NCI-H2196 treated with DMSO at 0.1 percent for 48 hours (cell line): ENCODE results near the gene DBP.
"Not testable (repeated sequence)": the region's sequence is repeated elsewhere in the genome, so short reads cannot be mapped to it uniquely, and the experiment has no call there.

Source experiments
- DNase-seq: peaks from one replicate; lab custom pipeline; 2025; ENCODE audit not compliant: unreplicated experiment; lab: John Stamatoyannopoulos, UW

The DBP gene

GRCh38 chr19:48641850-48642249 lies 4.7 kb upstream of the DBP start:
- no peak for DNase-seq

DNA sequence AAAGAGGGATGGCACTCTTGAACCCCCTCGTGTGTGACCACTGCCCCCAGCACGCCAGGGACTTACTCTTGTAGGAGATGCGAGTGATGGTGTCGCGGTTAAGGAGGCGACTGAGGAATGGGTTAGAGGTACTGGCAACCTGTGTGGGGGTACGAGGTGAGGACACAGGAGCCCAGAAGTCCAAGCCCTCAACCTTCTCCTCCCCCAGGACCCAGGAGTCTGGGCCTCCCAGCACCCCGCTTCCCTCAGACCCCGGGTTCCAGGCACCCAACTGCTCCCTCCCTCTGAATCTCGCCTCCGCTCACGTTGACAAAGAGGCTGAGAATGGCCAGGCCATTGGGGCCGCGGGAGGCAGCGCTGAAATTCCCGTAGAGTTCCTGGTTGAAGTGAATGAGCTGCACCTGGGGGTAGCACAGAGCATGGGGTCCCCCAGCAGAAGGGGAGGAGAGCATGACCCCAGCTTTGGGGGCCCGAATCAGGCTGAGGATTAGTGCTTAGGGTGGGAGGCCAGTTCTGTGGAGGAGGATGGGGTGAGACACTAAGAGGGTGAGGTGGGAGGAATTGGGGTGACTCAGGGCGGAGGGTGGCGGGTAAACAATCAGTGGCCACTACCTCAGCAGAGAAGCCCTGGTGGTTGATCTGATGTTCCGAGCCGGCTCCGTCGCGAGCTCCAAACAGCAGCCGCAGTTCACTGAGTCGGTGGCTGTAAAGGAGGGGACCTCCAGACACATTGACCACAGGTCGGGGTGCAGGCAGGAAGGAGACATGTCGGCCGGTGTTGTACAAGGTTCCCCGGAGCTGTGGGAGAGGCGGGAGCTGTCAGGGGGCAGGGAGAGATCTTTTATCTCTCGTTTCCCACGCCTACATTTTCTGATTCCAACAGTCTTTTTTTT lies 2.5 kb upstream of the DBP start:
- DNase-seq: no peak

DNA sequence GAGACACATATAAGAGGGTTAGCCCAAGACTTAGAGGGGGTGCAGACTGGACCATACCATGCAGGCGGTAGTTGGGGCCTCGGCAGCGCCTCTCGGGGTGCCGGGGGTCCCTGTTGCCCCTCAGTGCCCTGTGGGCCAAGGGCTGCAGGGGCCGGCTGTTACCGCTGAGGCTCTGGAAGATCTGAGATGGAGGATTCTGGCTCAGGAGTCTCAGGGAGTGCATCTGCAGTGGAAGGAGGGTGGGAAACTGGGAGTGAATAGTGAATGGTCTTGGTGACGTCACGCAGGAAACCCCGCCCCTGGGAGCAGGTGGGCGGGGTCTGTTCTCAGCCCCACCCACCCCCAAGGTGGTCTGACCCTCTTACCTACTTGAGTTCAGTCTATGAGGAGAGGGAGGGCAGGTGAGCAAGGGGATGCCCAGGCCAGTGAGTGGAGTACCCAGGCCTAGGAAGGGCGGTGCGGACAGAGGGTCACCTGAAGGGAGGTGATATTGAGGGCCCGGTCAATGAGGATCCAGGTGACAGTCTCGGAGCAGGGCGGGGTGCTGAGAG lies 1.7 kb upstream of the DBP start:
- DNase-seq: no peak

DNA sequence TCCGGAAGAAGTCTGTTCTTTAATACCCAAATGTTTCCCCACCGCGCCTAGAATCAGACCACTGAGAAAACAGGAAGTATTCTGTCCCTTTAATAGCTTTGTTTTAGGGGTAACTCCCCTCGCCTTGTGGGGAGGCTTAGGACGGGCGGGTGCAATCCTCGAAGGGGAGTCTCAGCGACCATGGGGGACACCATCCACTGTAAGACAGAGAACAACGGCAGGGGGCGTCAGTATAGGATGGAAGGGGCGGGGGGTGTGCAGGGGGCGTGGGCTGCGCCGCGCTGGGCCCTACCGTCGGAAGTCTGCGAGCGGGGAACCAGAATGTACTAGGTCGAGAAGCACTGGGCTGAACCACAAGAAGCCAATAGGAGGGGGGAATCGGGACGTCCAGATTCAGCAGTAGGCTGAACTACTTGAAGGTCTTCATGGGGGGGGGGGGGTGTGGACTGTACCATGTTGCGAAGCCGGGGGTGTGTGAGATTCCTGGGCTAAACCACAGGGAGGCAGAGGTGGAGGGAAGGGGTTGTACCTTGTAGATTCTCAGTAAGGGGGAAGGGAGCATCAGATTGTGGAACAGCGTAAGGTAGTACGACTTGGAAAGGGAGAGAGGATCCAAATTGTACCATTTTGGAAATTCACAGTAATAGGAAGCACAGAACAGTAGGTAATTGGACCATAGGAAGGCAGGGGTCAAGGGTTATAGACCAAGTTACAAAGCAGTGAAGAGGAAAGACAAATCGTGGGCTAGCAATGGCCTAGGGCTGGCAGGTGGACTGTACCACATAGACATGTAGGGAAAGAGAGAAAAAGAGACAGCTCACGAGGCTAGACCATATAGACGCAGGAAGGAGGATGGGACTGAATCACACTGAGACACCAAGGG lies 1.0 kb upstream of the DBP start:
- peak; percentile 95 for DNase-seq

DNA sequence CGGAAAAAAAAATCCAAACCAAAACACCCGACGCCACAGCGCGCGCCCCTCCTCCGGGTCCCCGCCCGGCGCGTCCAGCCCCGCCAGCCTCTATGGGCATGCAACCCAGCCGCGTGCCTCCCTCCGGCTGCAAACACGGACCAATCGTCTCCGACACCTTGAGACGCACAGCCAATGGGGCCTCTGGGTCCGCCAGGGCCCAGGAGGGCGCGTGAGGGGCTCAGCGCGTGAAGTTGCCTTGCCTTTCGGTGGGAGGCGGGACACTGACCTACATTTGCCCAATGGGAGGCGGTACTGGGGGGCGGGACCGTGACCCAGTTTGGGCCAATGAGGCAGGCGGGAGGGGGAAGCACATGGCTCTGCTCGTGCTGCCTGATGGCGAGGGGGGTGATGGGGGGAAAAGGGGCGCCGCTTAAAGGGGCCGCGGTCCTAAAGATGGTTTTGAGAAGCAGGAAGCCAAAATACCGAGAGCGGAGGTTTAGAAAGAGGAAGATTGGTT lies 319 bp upstream of the DBP start:
- DNase-seq: peak; percentile 99

DNA sequence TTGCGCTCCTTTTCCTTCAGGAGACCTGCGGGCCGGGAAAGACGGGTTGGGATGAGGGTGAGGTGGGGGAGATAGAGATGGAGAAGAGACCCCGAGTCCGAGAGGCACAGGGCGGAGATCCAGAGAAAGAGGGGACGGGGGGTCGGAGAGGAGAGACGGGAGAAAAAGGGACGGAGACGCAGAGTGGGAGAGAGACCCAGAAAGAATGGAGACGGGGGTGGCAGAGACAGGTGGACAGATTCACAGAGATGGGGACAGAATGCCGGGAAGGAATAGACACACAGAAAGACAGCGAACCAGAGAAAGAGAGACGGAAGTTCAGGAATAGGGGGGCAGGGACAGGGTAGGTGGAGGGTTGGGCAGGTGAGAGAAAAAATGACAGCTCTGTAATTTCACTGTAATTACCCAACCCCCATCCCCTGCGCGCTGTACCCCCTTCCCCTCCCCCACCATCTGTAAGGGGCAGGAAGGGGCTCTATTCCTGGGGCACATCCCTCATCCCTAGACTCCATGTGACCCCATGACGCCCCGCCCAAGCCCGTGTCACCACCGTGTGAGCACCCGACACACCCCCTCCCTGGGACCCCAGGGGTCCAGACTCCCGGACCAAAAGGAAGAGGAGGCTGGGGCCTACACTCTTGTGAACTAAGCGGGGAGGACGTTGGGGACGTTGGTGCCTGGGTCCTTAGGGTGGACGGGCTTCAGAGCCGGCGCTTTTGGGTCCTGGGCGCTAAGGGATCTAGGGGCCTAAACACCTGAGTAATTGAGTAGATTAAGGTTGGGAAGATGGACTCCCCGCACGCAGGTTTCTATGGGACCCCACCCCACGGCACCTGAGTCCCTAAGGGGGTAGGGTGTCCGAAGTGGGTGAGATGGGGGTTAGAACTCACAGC lies 967 bp downstream of the DBP start:
- no peak for DNase-seq

GRCh38 chr19:48635263-48635965 lies 1.8 kb downstream of the DBP start:
- DNase-seq: peak; percentile 33

DNA sequence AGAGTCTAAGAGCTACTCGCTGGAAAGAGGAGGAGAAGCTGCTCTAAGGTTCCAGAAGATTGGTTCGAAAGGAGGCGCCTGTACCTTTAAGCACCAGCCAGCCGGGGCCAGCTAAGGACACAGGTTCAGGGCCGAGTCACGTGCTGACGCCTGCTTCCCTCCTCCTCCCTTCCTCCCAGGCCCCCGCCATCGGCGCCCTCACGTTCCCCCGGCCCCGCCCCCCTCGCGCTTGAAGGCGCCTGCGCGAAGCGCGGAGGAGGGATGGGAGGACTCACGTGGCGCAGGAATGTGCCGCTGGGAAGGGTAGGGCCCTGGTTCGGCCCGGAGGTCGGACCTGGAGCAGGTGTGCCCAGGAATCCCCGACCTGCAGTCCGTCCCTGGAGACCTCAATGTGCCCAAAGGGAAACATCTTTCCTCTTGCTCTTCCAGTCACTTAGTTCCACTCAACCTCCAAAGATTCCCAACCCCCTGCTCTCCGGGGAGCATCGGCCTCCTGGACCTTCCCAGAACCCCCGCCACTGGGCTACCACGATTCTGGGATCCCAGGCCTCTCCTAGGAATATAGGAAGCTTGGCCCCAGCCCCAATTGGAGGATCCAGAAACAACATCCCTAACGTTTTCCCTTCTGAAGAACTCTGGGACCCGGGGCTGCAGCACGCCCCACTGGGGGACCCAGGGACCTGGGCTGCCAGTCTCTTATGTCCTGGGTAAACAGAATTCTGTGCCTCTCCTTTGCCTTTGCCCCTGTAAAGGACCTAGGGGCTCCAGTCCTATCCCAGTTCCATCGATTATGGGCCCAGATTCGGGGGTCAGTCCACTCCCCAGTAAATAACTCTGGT lies 2.5 kb downstream of the DBP start:
- DNase-seq: peak; percentile 97

DNA sequence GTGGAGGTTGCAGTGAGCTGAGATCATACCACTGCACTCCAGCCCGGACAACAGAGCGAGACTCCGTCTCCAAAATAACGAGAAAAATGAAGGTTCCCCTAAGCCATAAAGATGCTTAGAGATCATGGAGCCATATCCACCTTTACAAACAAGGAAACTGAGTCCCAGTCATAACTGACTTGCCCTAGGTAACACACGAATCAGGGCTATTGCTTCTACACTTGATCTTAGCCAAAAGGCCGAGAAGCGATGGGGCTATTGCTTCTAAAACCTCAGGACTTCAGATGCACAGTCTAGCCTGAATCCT lies 3.2 kb downstream of the DBP start:
- no peak for DNase-seq

- no peak for DNase-seq
Measured at GRCh38 chr19:48633148-48634035, 3.8 kb downstream of the DBP start.

- no peak for DNase-seq
Measured at GRCh38 chr19:48632692-48633147, 4.5 kb downstream of the DBP start.

GRCh38 chr19:48632286-48632685 lies 4.9 kb downstream of the DBP start:
- DNase-seq: not testable (repeated sequence)

- DNase-seq: no peak
Measured at GRCh38 chr19:48631225-48631624, 6.0 kb downstream of the DBP start.

GRCh38 chr19:48630296-48631063 lies 6.7 kb downstream of the DBP start:
- no peak for DNase-seq

DNA sequence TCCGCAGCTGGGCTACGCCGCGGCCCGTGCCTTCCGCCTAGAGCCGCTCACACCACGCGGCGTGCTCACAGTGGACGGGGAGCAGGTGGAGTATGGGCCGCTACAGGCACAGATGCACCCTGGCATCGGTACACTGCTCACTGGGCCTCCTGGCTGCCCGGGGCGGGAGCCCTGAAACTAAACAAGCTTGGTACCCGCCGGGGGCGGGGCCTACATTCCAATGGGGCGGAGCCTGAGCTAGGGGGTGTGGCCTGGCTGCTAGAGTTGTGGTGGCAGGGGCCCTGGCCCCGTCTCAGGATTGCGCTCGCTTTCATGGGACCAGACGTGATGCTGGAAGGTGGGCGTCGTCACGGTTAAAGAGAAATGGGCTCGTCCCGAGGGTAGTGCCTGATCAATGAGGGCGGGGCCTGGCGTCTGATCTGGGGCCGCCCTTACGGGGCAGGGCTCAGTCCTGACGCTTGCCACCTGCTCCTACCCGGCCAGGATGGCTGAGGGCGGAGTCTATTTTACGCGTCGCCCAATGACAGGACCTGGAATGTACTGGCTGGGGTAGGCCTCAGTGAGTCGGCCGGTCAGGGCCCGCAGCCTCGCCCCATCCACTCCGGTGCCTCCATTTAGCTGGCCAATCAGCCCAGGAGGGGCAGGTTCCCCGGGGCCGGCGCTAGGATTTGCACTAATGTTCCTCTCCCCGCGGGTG lies 7.4 kb downstream of the DBP start:
- no peak for DNase-seq

DNA sequence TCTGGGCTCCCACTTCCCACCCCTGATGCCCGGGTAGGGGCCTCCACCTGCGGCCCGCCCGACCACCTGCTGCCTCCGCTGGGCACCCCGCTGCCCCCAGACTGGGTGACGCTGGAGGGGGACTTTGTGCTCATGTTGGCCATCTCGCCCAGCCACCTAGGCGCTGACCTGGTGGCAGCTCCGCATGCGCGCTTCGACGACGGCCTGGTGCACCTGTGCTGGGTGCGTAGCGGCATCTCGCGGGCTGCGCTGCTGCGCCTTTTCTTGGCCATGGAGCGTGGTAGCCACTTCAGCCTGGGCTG lies 7.9 kb downstream of the DBP start:
- DNase-seq: no peak
